ENCODE data around the gene SDK2. TPM values are rescaled to one million over a fixed set of nuclear protein-coding genes. Genes with fewer than 3 reads are reported as not detected.

The SDK2 gene
- total and polyA plus RNA-seq, 2 of the 8 experiments (the other 6 are each of a cell fraction or from before 2014, with no cell fraction given): 3.9 to 4.1 TPM

DNA sequence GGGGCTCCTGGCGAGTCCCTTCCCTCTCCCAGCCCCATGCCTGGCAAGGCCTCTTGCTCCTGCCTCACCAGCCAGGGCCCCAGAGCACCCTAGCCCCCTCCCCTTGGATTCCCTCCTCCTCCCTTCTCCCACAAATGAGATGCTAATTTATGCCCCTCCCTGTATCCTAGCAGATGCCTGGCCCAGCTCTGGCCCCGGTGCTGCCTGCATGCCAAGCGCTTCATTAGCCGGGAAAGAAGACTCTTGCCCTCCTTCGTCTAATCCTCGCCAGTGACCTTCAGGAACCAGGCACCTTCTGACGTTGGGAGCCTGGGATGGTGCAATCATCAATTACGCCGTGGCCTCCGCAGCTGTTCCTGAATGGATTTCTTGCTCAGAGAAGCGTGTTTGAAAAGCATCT, 127.8 kb downstream of the SDK2 start:
- H2AFZ ChIP-seq (ENCODE audit: low read length): no peak overlapping the region
- H3K27ac ChIP-seq (ENCODE audit: low read depth, low read length): no peak overlapping the region
- DNase-seq (ENCODE audit: low read depth in 1 of 2, low spot score in 2 of 2) (no peak), FAIRE-seq (no peak)
- H2BK5ac ChIP-seq (ENCODE audit: low read depth, low read length): no peak overlapping the region
- no peak overlapping the region for H3K4me3 ChIP-seq (ENCODE audit: extremely low read depth in 1 of 4, insufficient read depth in 2 of 4, low read depth in 3 of 4, low read length in 4 of 4)
- no peaks in the 10 kb centered on the region for H3K9me3 ChIP-seq (ENCODE audit: insufficient read depth in 2 of 2, low read depth in 1 of 2, low read length in 1 of 2)
- peaks cover 0 to 6% of the 10 kb centered on the region in 2 experiments for H4K20me1 ChIP-seq (replicated peaks in 1 of 2; ENCODE audit: control insufficient read depth in 1 of 2, insufficient read depth in 2 of 2, low read length in 2 of 2)
- H3K18ac ChIP-seq (ENCODE audit: extremely low read depth, low read length): no peak overlapping the region
- H3K4me1 ChIP-seq (replicated peaks in 1 of 4; ENCODE audit: control insufficient read depth in 3 of 4, insufficient read depth in 4 of 4, low read length in 3 of 4): peaks cover 0 to 4% (median 0%) of the 10 kb centered on the region in 4 experiments; a peak in 3 of 7 replicates
- H2BK20ac ChIP-seq (ENCODE audit: low read length): no peak overlapping the region
- WGBS, 2 experiments (ENCODE audit: extremely low coverage in 1 of 2, insufficient coverage in 1 of 2, insufficient read length in 1 of 2, insufficient replicate concordance in 2 of 2, low coverage in 1 of 2, low lambda C conversion rate in 2 of 2, missing lambda C conversion rate in 1 of 2): 88% methylated on average over 11 of the region's 11 CpGs; no CpG with 5 or more reads in 1 of the 2 experiments
- H2BK120ac ChIP-seq (replicated peaks; ENCODE audit: low read depth, low read length): no peak overlapping the region
- H3K36me3 ChIP-seq (ENCODE audit: control insufficient read depth in 2 of 4, insufficient read depth in 4 of 4, low read length in 3 of 4): no peaks in the 10 kb centered on the region
- no peak overlapping the region for H4K8ac ChIP-seq (ENCODE audit: extremely low read depth, insufficient read depth, low read length)
- H4K91ac ChIP-seq (replicated peaks; ENCODE audit: insufficient read length, low read length): no peak overlapping the region
- H3K23ac ChIP-seq (ENCODE audit: insufficient read length): no peak overlapping the region
- H3K9ac ChIP-seq (replicated peaks in 1 of 4; ENCODE audit: extremely low read depth in 1 of 4, low read depth in 3 of 4, low read length in 3 of 4): no peak overlapping the region
- no peak overlapping the region for H4K5ac ChIP-seq (ENCODE audit: insufficient read length, low read depth, low read length)
- H3K56ac ChIP-seq (replicated peaks; ENCODE audit: insufficient read length, low read depth, low read length): no peak overlapping the region
- no peak overlapping the region for H3K4me2 ChIP-seq (ENCODE audit: insufficient read depth in 1 of 2, low read depth in 2 of 2, low read length in 2 of 2)
- no peak overlapping the region for H2BK15ac ChIP-seq (ENCODE audit: low read length)
- CTCF ChIA-PET (ENCODE audit: partially characterized antibody): interaction anchor here (0.7 to 0.9 kb wide), 3 partner anchors 86 to 195 kb away, joined by 3 read pairs; no protein-coding TSS in a partner anchor
- H3K27me3 ChIP-seq (replicated peaks in 1 of 4; ENCODE audit: control insufficient read depth in 3 of 4, extremely low read depth in 1 of 4, insufficient read depth in 3 of 4, low read length in 3 of 4): no peaks in the 10 kb centered on the region; a peak in 3 of 7 replicates
- H3K4ac ChIP-seq (replicated peaks; ENCODE audit: insufficient read length, low read depth, low read length): no peak overlapping the region
- H2BK12ac ChIP-seq (ENCODE audit: low read depth, low read length): no peak overlapping the region
- H3K79me2 ChIP-seq (ENCODE audit: control insufficient read depth in 1 of 2, insufficient read depth in 2 of 2, low read length in 2 of 2): no peaks in the 10 kb centered on the region
- H3K14ac ChIP-seq (ENCODE audit: insufficient read length): no peak overlapping the region
- H3K79me1 ChIP-seq (ENCODE audit: low read depth, low read length): no peaks in the 10 kb centered on the region
- no peaks in the 10 kb centered on the region for H3K23me2 ChIP-seq (ENCODE audit: low read depth, low read length)
- no peak overlapping the region for H2AK5ac ChIP-seq (ENCODE audit: low read depth, low read length)
- POLR2A ChIA-PET (ENCODE audit: partially characterized antibody): no interaction called here
- TF ChIP-seq TAF7 (optimal IDR thresholded peaks at IDR 0.05; ENCODE audit: borderline replicate concordance, low read depth, low read length) (no peak), CEBPB (IDR thresholded peaks at IDR 0.05; ENCODE audit: low read depth, low read length) (no peak), KDM4A (IDR thresholded peaks at IDR 0.05; ENCODE audit: low read depth, low read length, severe bottlenecking) (no peak), POU5F1 (IDR thresholded peaks at IDR 0.05; ENCODE audit: low read depth, low read length) (no peak), SIN3A (conservative IDR thresholded peaks at IDR 0.05 in 1 of 2, IDR thresholded peaks at IDR 0.05 in 1 of 2; ENCODE audit: low read depth in 1 of 2, low read length in 2 of 2) (no peak), RAD21 (IDR thresholded peaks at IDR 0.05 in 1 of 2, conservative IDR thresholded peaks at IDR 0.05 in 1 of 2; ENCODE audit: low read depth in 2 of 2, low read length in 2 of 2) (no peak), BRCA1 (IDR thresholded peaks at IDR 0.05; ENCODE audit: low read depth, low read length) (no peak), BCL11A (IDR thresholded peaks at IDR 0.05; ENCODE audit: low read depth in 2 of 2, low read length in 2 of 2) (no peak), SAP30 (IDR thresholded peaks at IDR 0.05; ENCODE audit: insufficient read depth, insufficient replicate concordance, low read length) (no peak), NRF1 (IDR thresholded peaks at IDR 0.05; ENCODE audit: low read depth, low read length) (no peak), TEAD4 (IDR thresholded peaks at IDR 0.05; ENCODE audit: low read depth, low read length) (no peak), HDAC2 (IDR thresholded peaks at IDR 0.05; ENCODE audit: borderline replicate concordance in 1 of 2, low read depth in 2 of 2, low read length in 2 of 2) (no peak)
- TF ChIP-seq, protein P1, sequence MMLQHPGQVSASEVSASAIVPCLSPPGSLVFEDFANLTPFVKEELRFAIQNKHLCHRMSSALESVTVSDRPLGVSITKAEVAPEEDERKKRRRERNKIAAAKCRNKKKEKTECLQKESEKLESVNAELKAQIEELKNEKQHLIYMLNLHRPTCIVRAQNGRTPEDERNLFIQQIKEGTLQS (IDR thresholded peaks at IDR 0.05; ENCODE audit: insufficient read depth, low read depth, low read length): no peak
